ENCODE measurements around the gene ENTR1.

Gene ENTR1

GRCh38 chr9:136418182-136419091 lies 8.0 kb upstream of the ENTR1 start:
- DNase-seq (ENCODE audit: extremely low read depth, insufficient read length) = no peak
- Histone ChIP-seq H3K27me3 (replicated peaks; ENCODE audit: control insufficient read depth, insufficient read depth, low read length) (no peaks in the 10 kb centered on the region), H3K36me3 (ENCODE audit: control insufficient read depth, insufficient read depth, low read length) (peaks cover 46% of the 10 kb centered on the region), H3K4me3 (replicated peaks; ENCODE audit: low read depth, low read length) (no peak overlapping the region)
- no peak for TF ChIP-seq CTCF (IDR thresholded peaks at IDR 0.05; ENCODE audit: insufficient read depth, low read length, poor library complexity, severe bottlenecking)

GRCh38 chr9:136416914-136417313 lies 6.5 kb upstream of the ENTR1 start:
- TF ChIP-seq CTCF (IDR thresholded peaks at IDR 0.05; ENCODE audit: insufficient read depth, low read length, poor library complexity, severe bottlenecking) = no peak
- Histone ChIP-seq H3K27me3 (replicated peaks; ENCODE audit: control insufficient read depth, insufficient read depth, low read length) (no peaks in the 10 kb centered on the region), H3K36me3 (ENCODE audit: control insufficient read depth, insufficient read depth, low read length) (peaks cover 44% of the 10 kb centered on the region), H3K4me3 (replicated peaks; ENCODE audit: low read depth, low read length) (no peak overlapping the region)
- no peak for DNase-seq (ENCODE audit: extremely low read depth, insufficient read length)

- no peaks in the 10 kb centered on the region for H3K27me3 ChIP-seq (replicated peaks; ENCODE audit: control insufficient read depth, insufficient read depth, low read length)
- TF ChIP-seq CTCF (IDR thresholded peaks at IDR 0.05; ENCODE audit: insufficient read depth, low read length, poor library complexity, severe bottlenecking) = no peak
- no peak for DNase-seq (ENCODE audit: extremely low read depth, insufficient read length)
- H3K4me3 ChIP-seq (replicated peaks; ENCODE audit: low read depth, low read length) = no peak overlapping the region
- H3K36me3 ChIP-seq (ENCODE audit: control insufficient read depth, insufficient read depth, low read length) = peaks cover 42% of the 10 kb centered on the region
Observed at GRCh38 chr9:136416427-136416826, 6.0 kb upstream of the ENTR1 start.

- TF ChIP-seq CTCF (IDR thresholded peaks at IDR 0.05; ENCODE audit: insufficient read depth, low read length, poor library complexity, severe bottlenecking) = no peak
- DNase-seq (ENCODE audit: extremely low read depth, insufficient read length) = no peak
- Histone ChIP-seq H3K27me3 (replicated peaks; ENCODE audit: control insufficient read depth, insufficient read depth, low read length) (no peaks in the 10 kb centered on the region), H3K36me3 (ENCODE audit: control insufficient read depth, insufficient read depth, low read length) (peaks cover 31% of the 10 kb centered on the region), H3K4me3 (replicated peaks; ENCODE audit: low read depth, low read length) (no peak overlapping the region)
Observed at GRCh38 chr9:136412962-136413361, 2.5 kb upstream of the ENTR1 start.

- no peak for DNase-seq (ENCODE audit: extremely low read depth, insufficient read length)
- Histone ChIP-seq H3K27me3 (replicated peaks; ENCODE audit: control insufficient read depth, insufficient read depth, low read length) (no peaks in the 10 kb centered on the region), H3K36me3 (ENCODE audit: control insufficient read depth, insufficient read depth, low read length) (peaks cover 34% of the 10 kb centered on the region), H3K4me3 (replicated peaks; ENCODE audit: low read depth, low read length) (peak overlapping the region; percentile 90)
- no peak for TF ChIP-seq CTCF (IDR thresholded peaks at IDR 0.05; ENCODE audit: insufficient read depth, low read length, poor library complexity, severe bottlenecking)
Observed at GRCh38 chr9:136411378-136411777, 964 bp upstream of the ENTR1 start.
